ENCODE data around the gene SPDYE16.
"Not testable (repeated sequence)": the region's sequence is repeated elsewhere in the genome, so short reads cannot be mapped to it uniquely, and the experiment has no call there.

SPDYE16 gene

DNA sequence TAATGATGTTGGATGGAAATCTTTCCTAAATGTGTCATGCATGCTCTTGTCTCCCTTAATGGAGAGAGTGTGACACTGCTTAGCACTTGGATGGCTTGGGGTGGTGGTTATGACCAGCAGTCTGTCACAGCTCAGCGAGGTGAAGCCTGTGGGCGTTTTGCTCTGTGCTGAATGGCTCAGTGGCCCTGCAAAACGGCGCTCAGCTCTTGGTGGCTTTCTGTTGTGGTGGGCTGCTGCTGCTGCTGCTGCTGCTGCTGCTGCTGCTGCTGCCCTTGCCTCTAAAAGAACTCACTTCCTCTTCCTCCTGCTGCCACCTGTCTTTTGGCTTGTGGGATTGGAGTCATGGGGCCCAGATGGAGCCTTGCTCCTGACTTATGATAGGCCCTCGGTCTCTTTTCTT, 56.5 kb downstream of the SPDYE16 start:
- not testable (repeated sequence) for H3K36me3 ChIP-seq (ENCODE audit: control insufficient read depth in 2 of 2, insufficient read depth in 2 of 2, low read length in 2 of 2); H3K4me1 ChIP-seq (ENCODE audit: control insufficient read depth in 2 of 2, insufficient read depth in 2 of 2, low read length in 2 of 2); H3K4me3 ChIP-seq (ENCODE audit: low read length in 2 of 2); H3K27me3 ChIP-seq (ENCODE audit: control insufficient read depth in 2 of 2, insufficient read depth in 2 of 2, low read length in 2 of 2); H3K27ac ChIP-seq (ENCODE audit: low read depth in 2 of 2, low read length in 2 of 2); H3K9me3 ChIP-seq (ENCODE audit: control insufficient read depth in 2 of 2, low read length in 2 of 2); H3K9ac ChIP-seq (ENCODE audit: low read depth in 1 of 2, low read length in 2 of 2)

DNA sequence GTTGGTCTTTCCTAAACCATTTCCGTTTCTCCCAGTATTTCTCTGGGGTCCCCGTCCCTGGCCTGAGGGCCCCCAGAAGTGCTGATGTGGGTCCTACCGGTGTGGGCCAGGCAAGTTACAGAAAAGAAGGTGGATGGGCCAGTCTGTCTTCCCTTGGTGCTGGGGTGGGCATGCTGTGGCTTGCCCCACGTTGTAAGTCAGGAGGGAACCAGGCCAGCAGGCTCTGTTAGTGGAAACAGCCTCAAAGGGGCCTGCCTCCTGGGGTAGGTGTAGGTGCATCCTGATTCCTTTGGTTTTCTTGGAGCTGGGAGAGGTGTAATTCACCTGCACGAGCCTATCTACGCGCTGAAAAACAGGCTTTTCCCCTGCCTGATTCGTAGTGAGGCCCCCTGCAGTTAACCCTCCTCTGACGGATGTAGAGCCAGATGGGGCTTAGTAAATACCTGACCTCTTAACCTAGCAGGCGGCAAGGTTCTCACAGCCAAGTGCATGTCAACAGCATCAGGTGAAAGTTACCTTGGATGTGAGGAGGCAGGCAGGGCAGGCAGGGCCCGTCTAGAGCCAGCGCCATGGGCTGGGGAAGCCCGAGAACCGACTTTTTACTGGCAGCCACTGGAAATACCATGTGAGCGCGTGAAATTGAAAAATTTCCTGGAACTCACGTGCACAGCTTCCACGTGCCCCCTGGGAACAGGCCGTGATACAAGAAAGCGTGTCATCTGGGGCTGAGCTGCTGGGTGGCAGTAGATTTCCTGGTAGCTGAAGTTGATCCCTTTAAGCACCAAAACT, 57.1 kb downstream of the SPDYE16 start:
- not testable (repeated sequence) for H3K4me3 ChIP-seq (ENCODE audit: low read length in 2 of 2); H3K27ac ChIP-seq (ENCODE audit: low read depth in 2 of 2, low read length in 2 of 2); H3K4me1 ChIP-seq (ENCODE audit: control insufficient read depth in 2 of 2, insufficient read depth in 2 of 2, low read length in 2 of 2); H3K9ac ChIP-seq (ENCODE audit: low read depth in 1 of 2, low read length in 2 of 2); H3K36me3 ChIP-seq (ENCODE audit: control insufficient read depth in 2 of 2, insufficient read depth in 2 of 2, low read length in 2 of 2); H3K27me3 ChIP-seq (ENCODE audit: control insufficient read depth in 2 of 2, insufficient read depth in 2 of 2, low read length in 2 of 2); H3K9me3 ChIP-seq (ENCODE audit: control insufficient read depth in 2 of 2, low read length in 2 of 2)

DNA sequence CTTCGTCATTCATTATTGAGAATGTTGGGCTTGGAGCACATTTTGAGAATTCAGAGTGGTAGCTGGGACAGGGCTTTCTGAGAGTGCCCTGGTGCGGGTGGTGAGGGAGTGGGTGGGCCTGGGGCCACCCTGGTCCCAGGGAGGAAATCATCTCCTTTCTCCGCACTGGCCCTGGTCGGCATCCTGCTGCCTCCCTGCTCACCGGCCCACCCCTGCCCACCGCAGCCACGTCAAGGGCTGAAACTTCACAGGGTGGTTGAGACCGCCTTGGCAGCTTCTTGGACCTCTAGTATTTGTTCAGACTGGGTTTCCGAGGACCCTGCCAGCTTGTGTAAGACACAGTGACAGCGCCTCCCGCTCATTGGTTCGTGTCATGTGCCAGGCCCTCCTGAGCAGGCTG, 58.6 kb downstream of the SPDYE16 start:
- H3K4me1 ChIP-seq (ENCODE audit: control insufficient read depth in 2 of 2, insufficient read depth in 2 of 2, low read length in 2 of 2); H3K27me3 ChIP-seq (ENCODE audit: control insufficient read depth in 2 of 2, insufficient read depth in 2 of 2, low read length in 2 of 2); H3K4me3 ChIP-seq (ENCODE audit: low read length in 2 of 2); H3K27ac ChIP-seq (ENCODE audit: low read depth in 2 of 2, low read length in 2 of 2); H3K9ac ChIP-seq (ENCODE audit: low read depth in 1 of 2, low read length in 2 of 2); H3K9me3 ChIP-seq (ENCODE audit: control insufficient read depth in 2 of 2, low read length in 2 of 2): not testable (repeated sequence)
- H3K36me3 ChIP-seq (ENCODE audit: control insufficient read depth in 2 of 2, insufficient read depth in 2 of 2, low read length in 2 of 2): peaks cover 0 to 12% of the 10 kb centered on the region in 2 donors

DNA sequence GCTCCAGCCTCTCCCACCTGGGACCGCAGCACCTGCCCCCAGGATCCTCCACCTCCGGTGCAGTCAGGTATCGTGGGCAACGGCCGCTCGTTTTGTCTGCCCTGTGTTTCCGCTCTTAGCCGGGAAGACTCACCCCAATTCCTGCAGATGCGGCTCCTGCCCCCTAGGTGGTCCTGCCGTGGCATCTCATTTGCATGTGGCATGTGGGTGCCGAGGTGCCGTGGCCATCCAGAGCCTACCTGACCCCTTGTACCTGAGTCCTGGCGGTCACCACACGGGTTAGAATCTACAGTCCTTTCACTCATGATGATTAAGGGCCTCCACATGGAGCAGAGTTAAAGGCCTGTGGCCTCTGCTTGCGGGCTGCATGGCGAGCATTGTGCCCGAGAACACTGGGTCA, 60.0 kb downstream of the SPDYE16 start:
- not testable (repeated sequence) for H3K4me1 ChIP-seq (ENCODE audit: control insufficient read depth in 2 of 2, insufficient read depth in 2 of 2, low read length in 2 of 2); H3K4me3 ChIP-seq (ENCODE audit: low read length in 2 of 2); H3K9me3 ChIP-seq (ENCODE audit: control insufficient read depth in 2 of 2, low read length in 2 of 2); H3K27me3 ChIP-seq (ENCODE audit: control insufficient read depth in 2 of 2, insufficient read depth in 2 of 2, low read length in 2 of 2); H3K27ac ChIP-seq (ENCODE audit: low read depth in 2 of 2, low read length in 2 of 2); H3K9ac ChIP-seq (ENCODE audit: low read depth in 1 of 2, low read length in 2 of 2)
- H3K36me3 ChIP-seq (ENCODE audit: control insufficient read depth in 2 of 2, insufficient read depth in 2 of 2, low read length in 2 of 2): peaks cover 0 to 12% of the 10 kb centered on the region in 2 donors

DNA sequence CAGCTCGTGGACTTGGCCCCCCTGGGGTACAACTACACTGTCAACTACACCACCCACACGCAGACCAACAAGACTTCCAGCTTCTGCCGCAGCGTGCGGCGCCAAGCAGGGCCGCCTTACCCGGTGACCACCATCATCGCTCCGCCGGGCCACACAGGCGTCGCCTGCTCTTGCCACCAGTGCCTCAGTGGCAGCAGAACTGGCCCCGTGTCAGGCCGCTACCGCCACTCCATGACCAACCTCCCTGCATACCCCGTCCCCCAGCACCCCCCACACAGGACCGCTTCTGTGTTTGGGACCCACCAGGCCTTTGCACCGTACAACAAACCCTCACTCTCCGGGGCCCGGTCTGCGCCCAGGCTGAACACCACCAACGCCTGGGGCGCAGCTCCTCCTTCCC, 60.4 kb downstream of the SPDYE16 start:
- H3K27me3 ChIP-seq (ENCODE audit: control insufficient read depth in 2 of 2, insufficient read depth in 2 of 2, low read length in 2 of 2); H3K4me3 ChIP-seq (ENCODE audit: low read length in 2 of 2); H3K27ac ChIP-seq (ENCODE audit: low read depth in 2 of 2, low read length in 2 of 2); H3K4me1 ChIP-seq (ENCODE audit: control insufficient read depth in 2 of 2, insufficient read depth in 2 of 2, low read length in 2 of 2); H3K9me3 ChIP-seq (ENCODE audit: control insufficient read depth in 2 of 2, low read length in 2 of 2); H3K9ac ChIP-seq (ENCODE audit: low read depth in 1 of 2, low read length in 2 of 2): not testable (repeated sequence)
- peaks cover 0 to 12% of the 10 kb centered on the region in 2 donors for H3K36me3 ChIP-seq (ENCODE audit: control insufficient read depth in 2 of 2, insufficient read depth in 2 of 2, low read length in 2 of 2)

All from mucosa of rectum (tissue), 2 donors.